ENCODE results near the gene BTBD2.

The BTBD2 gene

GRCh38 chr19:1944916-1945561 lies 70.5 kb downstream of the BTBD2 start:
- TF ChIP-seq POU6F1 (CRISPR knock-in tag; IDR thresholded peaks at IDR 0.05; ENCODE audit: borderline replicate concordance, low read depth): no peak
- no peak for TF ChIP-seq ZFP3 (CRISPR knock-in tag; IDR thresholded peaks at IDR 0.05)
- TF ChIP-seq, protein P1, sequence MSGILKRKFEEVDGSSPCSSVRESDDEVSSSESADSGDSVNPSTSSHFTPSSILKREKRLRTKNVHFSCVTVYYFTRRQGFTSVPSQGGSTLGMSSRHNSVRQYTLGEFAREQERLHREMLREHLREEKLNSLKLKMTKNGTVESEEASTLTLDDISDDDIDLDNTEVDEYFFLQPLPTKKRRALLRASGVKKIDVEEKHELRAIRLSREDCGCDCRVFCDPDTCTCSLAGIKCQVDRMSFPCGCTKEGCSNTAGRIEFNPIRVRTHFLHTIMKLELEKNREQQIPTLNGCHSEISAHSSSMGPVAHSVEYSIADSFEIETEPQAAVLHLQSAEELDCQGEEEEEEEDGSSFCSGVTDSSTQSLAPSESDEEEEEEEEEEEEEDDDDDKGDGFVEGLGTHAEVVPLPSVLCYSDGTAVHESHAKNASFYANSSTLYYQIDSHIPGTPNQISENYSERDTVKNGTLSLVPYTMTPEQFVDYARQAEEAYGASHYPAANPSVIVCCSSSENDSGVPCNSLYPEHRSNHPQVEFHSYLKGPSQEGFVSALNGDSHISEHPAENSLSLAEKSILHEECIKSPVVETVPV (CRISPR knock-in tag; IDR thresholded peaks at IDR 0.05): no peak
- TF ChIP-seq CSDC2 (CRISPR knock-in tag; IDR thresholded peaks at IDR 0.05): no peak
- no peak for TF ChIP-seq PPARA (CRISPR knock-in tag; IDR thresholded peaks at IDR 0.05; ENCODE audit: borderline replicate concordance)
- TF ChIP-seq GLIS3 (CRISPR knock-in tag; IDR thresholded peaks at IDR 0.05): no peak
- TF ChIP-seq, protein P2, sequence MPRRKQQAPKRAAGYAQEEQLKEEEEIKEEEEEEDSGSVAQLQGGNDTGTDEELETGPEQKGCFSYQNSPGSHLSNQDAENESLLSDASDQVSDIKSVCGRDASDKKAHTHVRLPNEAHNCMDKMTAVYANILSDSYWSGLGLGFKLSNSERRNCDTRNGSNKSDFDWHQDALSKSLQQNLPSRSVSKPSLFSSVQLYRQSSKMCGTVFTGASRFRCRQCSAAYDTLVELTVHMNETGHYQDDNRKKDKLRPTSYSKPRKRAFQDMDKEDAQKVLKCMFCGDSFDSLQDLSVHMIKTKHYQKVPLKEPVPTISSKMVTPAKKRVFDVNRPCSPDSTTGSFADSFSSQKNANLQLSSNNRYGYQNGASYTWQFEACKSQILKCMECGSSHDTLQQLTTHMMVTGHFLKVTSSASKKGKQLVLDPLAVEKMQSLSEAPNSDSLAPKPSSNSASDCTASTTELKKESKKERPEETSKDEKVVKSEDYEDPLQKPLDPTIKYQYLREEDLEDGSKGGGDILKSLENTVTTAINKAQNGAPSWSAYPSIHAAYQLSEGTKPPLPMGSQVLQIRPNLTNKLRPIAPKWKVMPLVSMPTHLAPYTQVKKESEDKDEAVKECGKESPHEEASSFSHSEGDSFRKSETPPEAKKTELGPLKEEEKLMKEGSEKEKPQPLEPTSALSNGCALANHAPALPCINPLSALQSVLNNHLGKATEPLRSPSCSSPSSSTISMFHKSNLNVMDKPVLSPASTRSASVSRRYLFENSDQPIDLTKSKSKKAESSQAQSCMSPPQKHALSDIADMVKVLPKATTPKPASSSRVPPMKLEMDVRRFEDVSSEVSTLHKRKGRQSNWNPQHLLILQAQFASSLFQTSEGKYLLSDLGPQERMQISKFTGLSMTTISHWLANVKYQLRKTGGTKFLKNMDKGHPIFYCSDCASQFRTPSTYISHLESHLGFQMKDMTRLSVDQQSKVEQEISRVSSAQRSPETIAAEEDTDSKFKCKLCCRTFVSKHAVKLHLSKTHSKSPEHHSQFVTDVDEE (CRISPR knock-in tag; IDR thresholded peaks at IDR 0.05): no peak
- no peak for TF ChIP-seq ZC3H10 (CRISPR knock-in tag; IDR thresholded peaks at IDR 0.05)
- no peak for TF ChIP-seq TOX (CRISPR knock-in tag; IDR thresholded peaks at IDR 0.05; ENCODE audit: borderline replicate concordance)
- no peak for TF ChIP-seq ZFP30 (CRISPR knock-in tag; IDR thresholded peaks at IDR 0.05)
- no peak for TF ChIP-seq PATZ1 (CRISPR knock-in tag; IDR thresholded peaks at IDR 0.05; ENCODE audit: borderline replicate concordance)
- no peak for TF ChIP-seq OSR1 (CRISPR knock-in tag; IDR thresholded peaks at IDR 0.05)
- no peak for TF ChIP-seq ZNF8 (CRISPR knock-in tag; IDR thresholded peaks at IDR 0.05)
- TF ChIP-seq TCF4 (CRISPR knock-in tag; IDR thresholded peaks at IDR 0.05; ENCODE audit: borderline replicate concordance): no peak
- ATAC-seq: no peak

DNA sequence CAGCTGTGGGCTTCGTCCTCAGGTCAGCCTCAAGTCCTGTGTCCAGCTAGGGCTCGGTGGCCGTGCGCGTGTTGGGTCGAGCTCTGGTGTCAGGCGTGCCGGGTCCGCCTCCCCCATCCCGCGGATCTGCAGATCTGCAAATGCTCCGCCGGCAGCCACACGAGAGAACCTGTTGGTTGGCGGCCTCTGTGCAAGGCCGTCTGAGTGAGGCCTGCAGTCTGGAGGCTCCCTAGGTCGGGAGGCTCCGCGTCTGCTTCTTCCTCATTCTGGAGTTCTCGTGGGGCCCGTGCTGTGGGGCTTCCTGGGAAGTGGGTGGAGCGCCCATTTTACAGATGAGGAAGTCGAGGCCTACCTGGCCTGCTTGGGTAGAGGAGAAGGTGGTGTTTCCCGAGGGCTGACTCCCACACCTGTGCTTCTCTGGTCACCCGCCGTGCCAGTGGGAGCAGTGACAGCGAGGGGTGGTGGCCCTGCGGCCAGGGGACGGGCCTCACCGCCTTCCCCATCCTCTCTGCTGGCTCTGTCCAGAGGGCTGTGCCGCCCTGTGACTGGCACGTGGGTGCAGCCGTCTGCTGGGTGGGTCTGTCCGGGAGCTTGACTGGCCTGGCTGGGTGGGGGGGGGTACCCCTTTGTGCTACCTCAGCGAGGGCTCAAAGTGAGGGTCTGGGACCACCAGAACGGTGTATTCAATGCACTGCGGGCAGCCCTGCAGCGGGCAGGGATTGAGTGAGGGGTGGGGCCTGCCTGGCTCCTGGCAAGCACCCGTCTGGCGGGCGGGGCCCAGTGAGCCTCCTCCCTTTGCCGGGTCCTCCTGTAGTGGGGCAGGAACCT lies 71.2 kb downstream of the BTBD2 start:
- no peak for ATAC-seq
- TF ChIP-seq, protein P2 (CRISPR knock-in tag; IDR thresholded peaks at IDR 0.05): no peak
- TF ChIP-seq ESRRG (CRISPR knock-in tag; IDR thresholded peaks at IDR 0.05) (no peak), TOX (CRISPR knock-in tag; IDR thresholded peaks at IDR 0.05; ENCODE audit: borderline replicate concordance) (no peak), TCF4 (CRISPR knock-in tag; IDR thresholded peaks at IDR 0.05; ENCODE audit: borderline replicate concordance) (no peak), SNAI2 (CRISPR knock-in tag; IDR thresholded peaks at IDR 0.05) (no peak), ZNF70 (CRISPR knock-in tag; IDR thresholded peaks at IDR 0.05) (no peak)
- TF ChIP-seq, protein P1 (CRISPR knock-in tag; IDR thresholded peaks at IDR 0.05): no peak
